RWPE2 (cell line): ENCODE results near the gene UBE2E2.

Experiments
- ATAC-seq: fragments of 200-7000 bp; cut with Tn5 transposase; 3 replicates; pipeline ENCODE4 v1.9.1; 2021; ENCODE audit warnings: low read depth
- DNase-seq: peaks from one replicate; pipeline ENCODE4 v3.0.0-alpha.2; 2020; ENCODE audit warnings: low spot score
- H3K27ac ChIP-seq: fragments of 450-650 bp; 2 replicates; pipeline ENCODE4 v1.5.1; 2017; ENCODE audit warnings: mild to moderate bottlenecking; ENCODE audit not compliant: poor library complexity, severe bottlenecking
- H3K27me3 ChIP-seq: fragments of 250-450 bp; sonication (Bioruptor Pico); 2 replicates; pipeline ENCODE4 v1.5.1; 2021; ENCODE audit warnings: mild to moderate bottlenecking, moderate library complexity; ENCODE audit not compliant: insufficient read depth, poor library complexity, severe bottlenecking
- H3K36me3 ChIP-seq: fragments of 250-450 bp; sonication (Bioruptor Pico); 2 replicates; pipeline ENCODE4 v1.5.1; 2020; ENCODE audit warnings: low read depth, mild to moderate bottlenecking, moderate library complexity
- H3K4me1 ChIP-seq: fragments of 250-450 bp; sonication (Bioruptor Pico); 2 replicates; pipeline ENCODE4 v1.5.1; 2021; ENCODE audit warnings: mild to moderate bottlenecking, moderate library complexity; ENCODE audit not compliant: insufficient read depth, poor library complexity, severe bottlenecking
- H3K4me3 ChIP-seq: fragments of 250-450 bp; sonication (Bioruptor Pico); 2 replicates; pipeline ENCODE4 v1.5.1; 2021; ENCODE audit warnings: mild to moderate bottlenecking, moderate library complexity; ENCODE audit not compliant: severe bottlenecking
- H3K9me3 ChIP-seq: fragments of 250-450 bp; sonication (Bioruptor Pico); 2 replicates; pipeline ENCODE4 v1.5.1; 2021; ENCODE audit warnings: mild to moderate bottlenecking, moderate library complexity; ENCODE audit not compliant: severe bottlenecking
- CTCF ChIP-seq: fragments of 450-650 bp; IDR thresholded peaks from one replicate; pipeline ENCODE4 v1.5.1; 2017; ENCODE audit warnings: mild to moderate bottlenecking, moderate library complexity; ENCODE audit not compliant: poor library complexity, severe bottlenecking

UBE2E2 gene

GRCh38 chr3:23448998-23449537 is 245.9 kb downstream of the UBE2E2 start:
- H3K4me1 ChIP-seq, result no peaks in the 10 kb centered on the region
- no peaks in the 10 kb centered on the region for H3K9me3 ChIP-seq
- DNase-seq, result no peak
- no peaks in the 10 kb centered on the region for H3K36me3 ChIP-seq
- H3K27me3 ChIP-seq, result no peaks in the 10 kb centered on the region
- no peak overlapping the region for H3K4me3 ChIP-seq
- TF ChIP-seq CTCF, result no peak
- no peak for ATAC-seq
- no peak overlapping the region for H3K27ac ChIP-seq

DNA sequence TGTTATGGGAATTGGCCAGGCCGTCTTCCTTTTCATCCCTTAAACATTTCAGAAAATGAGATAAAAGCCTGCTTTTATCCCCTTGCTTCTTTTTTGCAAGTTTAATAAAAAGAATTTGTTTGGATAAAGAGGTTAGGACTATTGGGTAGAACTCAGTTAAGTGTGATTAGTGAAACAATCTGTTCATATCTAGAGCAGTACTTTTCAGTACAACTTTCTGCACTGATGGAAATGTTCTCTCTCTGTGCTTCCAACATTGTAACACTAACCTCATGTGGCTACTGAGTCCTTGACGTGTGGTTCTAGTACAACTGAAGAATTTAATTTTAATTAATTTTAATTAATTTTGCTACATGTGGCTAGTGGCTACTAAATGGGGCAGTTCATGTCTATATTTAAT is 246.9 kb downstream of the UBE2E2 start:
- no peak for DNase-seq
- Histone ChIP-seq H3K27ac (no peak overlapping the region), H3K36me3 (no peaks in the 10 kb centered on the region), H3K27me3 (no peaks in the 10 kb centered on the region), H3K4me1 (no peaks in the 10 kb centered on the region), H3K9me3 (no peaks in the 10 kb centered on the region), H3K4me3 (no peak overlapping the region)
- no peak for ATAC-seq
- TF ChIP-seq CTCF, result no peak

DNA sequence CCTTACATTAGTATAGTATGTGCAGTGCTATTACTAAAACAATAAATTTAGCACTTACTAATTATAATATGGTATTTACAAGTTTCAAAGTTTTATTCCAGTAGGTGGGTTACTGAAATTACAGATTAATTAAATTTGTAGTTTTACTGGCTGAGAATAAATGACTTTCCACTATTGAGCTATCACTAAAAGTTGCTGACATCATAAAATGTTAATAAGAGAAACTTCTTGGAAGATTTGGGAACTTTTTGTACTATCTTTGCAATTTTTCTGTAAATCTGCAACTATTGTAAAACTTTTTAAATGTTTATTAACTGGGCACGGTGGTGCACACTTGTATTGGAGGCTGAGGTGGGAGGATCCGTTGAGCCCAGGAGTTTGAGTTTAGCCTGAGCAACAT is 247.7 kb downstream of the UBE2E2 start:
- H3K4me3 ChIP-seq, result no peak overlapping the region
- no peak for TF ChIP-seq CTCF
- no peak overlapping the region for H3K27ac ChIP-seq
- peaks cover 5% of the 10 kb centered on the region for H3K4me1 ChIP-seq
- no peaks in the 10 kb centered on the region for H3K9me3 ChIP-seq
- no peak for ATAC-seq
- DNase-seq, result no peak
- no peaks in the 10 kb centered on the region for H3K36me3 ChIP-seq
- no peaks in the 10 kb centered on the region for H3K27me3 ChIP-seq

GRCh38 chr3:23452408-23452807 is 249.3 kb downstream of the UBE2E2 start:
- DNase-seq (no peak), ATAC-seq (no peak)
- H3K27me3 ChIP-seq, result no peaks in the 10 kb centered on the region
- no peaks in the 10 kb centered on the region for H3K9me3 ChIP-seq
- H3K4me3 ChIP-seq, result no peak overlapping the region
- no peak for TF ChIP-seq CTCF
- H3K36me3 ChIP-seq, result no peaks in the 10 kb centered on the region
- H3K4me1 ChIP-seq, result peaks cover 5% of the 10 kb centered on the region
- H3K27ac ChIP-seq, result no peak overlapping the region

DNA sequence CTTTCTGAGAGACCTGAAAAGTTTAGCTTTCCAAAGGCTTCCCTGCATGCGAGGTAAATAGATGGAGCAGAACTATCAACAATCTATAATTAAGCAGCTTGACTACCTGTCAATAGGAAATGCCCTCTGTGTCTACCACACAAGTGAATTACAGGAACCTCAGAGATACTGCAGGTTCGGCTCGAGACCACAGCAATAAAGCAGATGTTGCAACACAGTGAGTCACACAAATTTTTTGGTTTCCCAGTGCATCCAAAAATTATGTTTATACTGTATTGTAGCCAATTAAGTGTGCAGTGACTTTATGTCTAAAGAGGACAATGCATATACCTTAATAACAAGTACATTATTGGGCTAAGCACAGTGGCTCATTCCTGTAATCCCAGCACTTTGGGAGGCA is 252.0 kb downstream of the UBE2E2 start:
- H3K4me1 ChIP-seq, result peaks cover 5% of the 10 kb centered on the region
- H3K4me3 ChIP-seq, result no peak overlapping the region
- no peaks in the 10 kb centered on the region for H3K9me3 ChIP-seq
- no peaks in the 10 kb centered on the region for H3K27me3 ChIP-seq
- TF ChIP-seq CTCF, result no peak
- peak; percentile 87 for ATAC-seq
- no peak overlapping the region for H3K27ac ChIP-seq
- no peaks in the 10 kb centered on the region for H3K36me3 ChIP-seq
- no peak for DNase-seq
